ENCODE results near the gene MYL11.

- TF ChIP-seq, protein P1, sequence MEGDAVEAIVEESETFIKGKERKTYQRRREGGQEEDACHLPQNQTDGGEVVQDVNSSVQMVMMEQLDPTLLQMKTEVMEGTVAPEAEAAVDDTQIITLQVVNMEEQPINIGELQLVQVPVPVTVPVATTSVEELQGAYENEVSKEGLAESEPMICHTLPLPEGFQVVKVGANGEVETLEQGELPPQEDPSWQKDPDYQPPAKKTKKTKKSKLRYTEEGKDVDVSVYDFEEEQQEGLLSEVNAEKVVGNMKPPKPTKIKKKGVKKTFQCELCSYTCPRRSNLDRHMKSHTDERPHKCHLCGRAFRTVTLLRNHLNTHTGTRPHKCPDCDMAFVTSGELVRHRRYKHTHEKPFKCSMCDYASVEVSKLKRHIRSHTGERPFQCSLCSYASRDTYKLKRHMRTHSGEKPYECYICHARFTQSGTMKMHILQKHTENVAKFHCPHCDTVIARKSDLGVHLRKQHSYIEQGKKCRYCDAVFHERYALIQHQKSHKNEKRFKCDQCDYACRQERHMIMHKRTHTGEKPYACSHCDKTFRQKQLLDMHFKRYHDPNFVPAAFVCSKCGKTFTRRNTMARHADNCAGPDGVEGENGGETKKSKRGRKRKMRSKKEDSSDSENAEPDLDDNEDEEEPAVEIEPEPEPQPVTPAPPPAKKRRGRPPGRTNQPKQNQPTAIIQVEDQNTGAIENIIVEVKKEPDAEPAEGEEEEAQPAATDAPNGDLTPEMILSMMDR (IDR thresholded peaks at IDR 0.05), result no peak
- TF ChIP-seq SREBF2 (IDR thresholded peaks at IDR 0.05) (no peak), MAFK (IDR thresholded peaks at IDR 0.05; ENCODE audit: partially characterized antibody) (no peak), PBX3 (IDR thresholded peaks at IDR 0.05) (no peak), RFX5 (IDR thresholded peaks at IDR 0.05) (no peak), HOXA7 (CRISPR knock-in tag; IDR thresholded peaks at IDR 0.05) (no peak), POLR2A (IDR thresholded peaks at IDR 0.05; ENCODE audit: low read length) (no peak), EHMT2 (IDR thresholded peaks at IDR 0.05; ENCODE audit: low read depth) (no peak), EP300 (IDR thresholded peaks at IDR 0.05) (no peak), CBX8 (IDR thresholded peaks at IDR 0.05) (no peak), RARB (CRISPR knock-in tag; IDR thresholded peaks at IDR 0.05) (no peak)
- TF ChIP-seq, protein P2, sequence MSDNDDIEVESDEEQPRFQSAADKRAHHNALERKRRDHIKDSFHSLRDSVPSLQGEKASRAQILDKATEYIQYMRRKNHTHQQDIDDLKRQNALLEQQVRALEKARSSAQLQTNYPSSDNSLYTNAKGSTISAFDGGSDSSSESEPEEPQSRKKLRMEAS (IDR thresholded peaks at IDR 0.05), result no peak
These were observed 4.7 kb downstream of the MYL11 start for GRCh38 chr16:30379158-30379783.
